K562 (cell line): ENCODE measurements around the gene BCAN. TPM values are rescaled to one million over a fixed set of nuclear protein-coding genes. Genes with fewer than 3 reads are reported as not detected.

Experiments
- ARID1B ChIP-seq: fragments of 450-650 bp; IDR thresholded peaks from 2 replicates; pipeline ENCODE4 v1.6.1; 2016; ENCODE audit warnings: antibody characterized with exemption, mild to moderate bottlenecking, inconsistent platforms
- EP400 ChIP-seq: fragments of 450-650 bp; IDR thresholded peaks from 2 replicates; pipeline ENCODE4 v1.6.1; 2017; ENCODE audit warnings: antibody characterized with exemption, mild to moderate bottlenecking, moderate library complexity
- GTF2F1 ChIP-seq: IDR thresholded peaks from 2 replicates; pipeline ENCODE4 v1.6.1; 2011; ENCODE audit warnings: low read depth, low read length, improper control_type of control experiment
- HDAC6 ChIP-seq: IDR thresholded peaks from 2 replicates; pipeline ENCODE4 v1.6.1; 2012; ENCODE audit warnings: low read depth, mild to moderate bottlenecking, control low read depth, inconsistent platforms, low read length, moderate library complexity
- HMG20A ChIP-seq: fragments of 450-650 bp; formaldehyde crosslinking; conservative IDR thresholded peaks from 2 replicates; pipeline ENCODE4 v1.4.0; 2020; ENCODE audit warnings: mild to moderate bottlenecking, mixed read lengths
- MYC ChIP-seq, 2 experiments: fragments of 250-450 bp in 1 of 2; sonication (Bioruptor Pico) in 1 of 2; IDR thresholded peaks; 2 replicates each; pipeline versions ENCODE4 v1.5.1 to v1.6.1; 2012 to 2021; ENCODE audit warnings: low read depth in 2 of 2, borderline replicate concordance in 1 of 2, improper control_type of control experiment in 1 of 2, low read length in 1 of 2, mild to moderate bottlenecking in 1 of 2, moderate library complexity in 1 of 2
- NCOA4 ChIP-seq: fragments of 450-650 bp; IDR thresholded peaks from 2 replicates; pipeline ENCODE4 v1.6.1; 2018; ENCODE audit warnings: mild to moderate bottlenecking; ENCODE audit not compliant: partially characterized antibody
- NEUROD1 ChIP-seq: fragments of 150-350 bp; IDR thresholded peaks from 2 replicates; pipeline ENCODE4 v1.6.1; 2014; ENCODE audit warnings: borderline replicate concordance, low read length, low read depth; ENCODE audit not compliant: partially characterized antibody
- RBBP5 ChIP-seq: fragments of 200-600 bp; sonication (generic); IDR thresholded peaks from 2 replicates; pipeline ENCODE4 v1.6.1; 2012; ENCODE audit warnings: borderline replicate concordance, mild to moderate bottlenecking, low read length, control low read depth, inconsistent platforms; ENCODE audit not compliant: insufficient read depth, poor library complexity, severe bottlenecking
- RCOR1 ChIP-seq, 2 experiments: IDR thresholded peaks; 2 replicates each; pipeline ENCODE4 v1.6.1; 2012; ENCODE audit warnings: low read depth in 2 of 2, low read length in 2 of 2, borderline replicate concordance in 1 of 2, improper control_type of control experiment in 1 of 2
- SAP30 ChIP-seq: fragments of 200-600 bp; sonication (generic); IDR thresholded peaks from 2 replicates; pipeline ENCODE4 v1.6.1; 2012; ENCODE audit warnings: borderline replicate concordance, low read depth, mild to moderate bottlenecking, moderate library complexity, low read length, control low read depth, inconsistent platforms; ENCODE audit not compliant: insufficient read depth, poor library complexity, severe bottlenecking
- SMARCA4 ChIP-seq: fragments of 450-650 bp; IDR thresholded peaks from 2 replicates; pipeline ENCODE4 v1.6.1; 2016
- TAF1 ChIP-seq: IDR thresholded peaks from 2 replicates; pipeline ENCODE4 v1.6.1; 2011; ENCODE audit warnings: mild to moderate bottlenecking, low read length, moderate library complexity; ENCODE audit not compliant: insufficient read depth, control insufficient read depth, severe bottlenecking; ENCODE audit errors: extremely low read depth
- TBP ChIP-seq: optimal IDR thresholded peaks from 2 replicates; pipeline ENCODE3; 2011; ENCODE audit warnings: low read depth, low read length, improper control_type of control experiment
- YY1 ChIP-seq, 3 experiments: IDR thresholded peaks; 2 replicates each; pipeline ENCODE4 v1.6.1; 2011; ENCODE audit warnings: low read length in 2 of 3, mild to moderate bottlenecking in 2 of 3, moderate library complexity in 2 of 3, borderline replicate concordance in 1 of 3, control low read depth in 1 of 3, low read depth in 1 of 3; ENCODE audit not compliant: insufficient read depth in 3 of 3, insufficient replicate concordance in 2 of 3, control insufficient read depth in 1 of 3, insufficient read length in 1 of 3; ENCODE audit errors: extremely low read depth in 1 of 3
- ZBTB7A ChIP-seq: IDR thresholded peaks from 2 replicates; pipeline ENCODE4 v1.6.1; 2011; ENCODE audit warnings: low read depth, mild to moderate bottlenecking, low read length, moderate library complexity, borderline replicate concordance; ENCODE audit not compliant: control insufficient read depth
- polyA plus RNA-seq, 8 experiments: library from polyadenylated mRNA; depleted of rRNA in 4 of 8; stranded (reverse) in 5 of 8; unstranded in 3 of 8; fragments of >200 nt; fragmentation: Nextera tagmentation in 2 of 8; fragmentation: Illumina TruSeq in 1 of 8; extraction: Ambion mirVana in 2 of 8; extraction: Trizol in 1 of 8; gene quantifications; 2 replicates each; pipeline versions ENCODE4 v1.2.1 to v1.2.3, GENCODE V29; 2011 to 2014; ENCODE audit warnings: inconsistent platforms in 1 of 8, missing spikeins in 1 of 8
- total RNA-seq, 7 experiments: library from RNA; depleted of rRNA in 6 of 7; stranded (reverse); fragments of >200 nt in 6 of 7; fragmentation: Illumina TruSeq in 2 of 7; extraction: Trizol in 2 of 7; gene quantifications; 2 replicates each; pipeline versions ENCODE4 v1.2.1 to v1.2.3, GENCODE V29; 2011 to 2021; ENCODE audit warnings: low replicate concordance in 1 of 7
- TF ChIP-seq, protein P1 (sequence below), 2 experiments: fragments of 250-450 bp in 1 of 2; fragments of 450-650 bp in 1 of 2; sonication (Bioruptor Pico) in 1 of 2; IDR thresholded peaks; 2 replicates each; pipeline versions ENCODE4 v1.6.1 to v1.8.0; 2016 to 2021; ENCODE audit warnings: mild to moderate bottlenecking in 2 of 2, moderate library complexity in 2 of 2, missing compliant biosample characterization in 1 of 2, missing genetic modification characterization in 1 of 2
- TF ChIP-seq, protein P2 (sequence below): sonication (generic); formaldehyde crosslinking; IDR thresholded peaks from 2 replicates; pipeline ENCODE4 v1.8.0; 2022; ENCODE audit warnings: missing genetic modification reagents, mild to moderate bottlenecking, moderate library complexity, borderline replicate concordance

BCAN gene
- total and polyA plus RNA-seq, 9 of the 15 experiments (the other 6 are each of a cell fraction or from before 2014, with no cell fraction given): 0.04 to 0.33 (median 0.14) TPM; not detected in 5

DNA sequence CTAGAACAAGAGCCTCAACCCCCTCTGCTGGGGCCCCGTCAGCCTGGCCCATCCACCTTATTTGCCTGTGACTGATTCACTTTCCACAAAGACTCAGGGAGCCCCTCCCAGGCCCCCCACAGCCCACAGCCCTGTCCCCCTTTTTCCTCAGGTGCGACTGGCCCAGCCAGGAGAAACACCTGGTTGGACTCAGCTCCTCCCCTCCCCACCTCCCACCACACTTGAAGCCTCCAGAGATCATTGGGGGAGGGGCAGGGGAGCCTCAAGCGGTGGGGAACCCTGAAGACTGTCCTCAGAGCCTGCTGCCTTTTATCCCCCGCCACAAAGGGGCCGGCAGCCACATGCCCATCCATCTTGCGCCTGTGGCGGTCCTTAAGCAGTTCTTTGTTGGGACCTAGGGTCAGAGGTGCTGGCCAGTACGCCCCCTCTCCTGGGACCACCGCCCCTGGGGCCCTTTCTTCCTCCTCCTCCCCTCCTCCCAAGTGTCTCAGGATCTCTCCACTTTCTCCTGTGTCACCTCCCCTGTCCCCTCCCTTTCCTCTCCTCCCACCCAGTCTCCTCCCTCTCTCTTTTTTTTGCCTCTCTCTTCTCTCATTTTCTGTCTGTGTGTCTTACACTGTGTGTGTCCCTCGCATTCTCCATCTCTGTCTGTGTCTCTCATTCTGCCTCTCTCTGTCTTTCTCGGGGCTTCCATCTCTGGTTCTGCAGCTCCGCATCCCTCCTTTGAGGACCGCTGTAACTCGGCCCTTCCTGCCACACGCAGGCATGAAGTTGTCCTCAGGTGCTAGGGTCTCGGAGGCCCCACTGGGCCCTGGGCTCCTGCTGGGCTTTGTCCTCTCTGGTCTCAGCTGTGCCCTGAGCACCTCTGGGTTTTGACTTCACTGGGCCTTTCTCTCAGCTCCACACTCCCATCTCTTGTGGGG, 51.3 kb downstream of the BCAN start (continued):
- TF ChIP-seq, protein P1, sequence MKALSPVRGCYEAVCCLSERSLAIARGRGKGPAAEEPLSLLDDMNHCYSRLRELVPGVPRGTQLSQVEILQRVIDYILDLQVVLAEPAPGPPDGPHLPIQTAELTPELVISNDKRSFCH (CRISPR knock-in tag; IDR thresholded peaks at IDR 0.05): no peak
- TF ChIP-seq, protein P1 (tag; IDR thresholded peaks at IDR 0.05): no peak
- TF ChIP-seq ARID1B: peak; percentile 75
- peak; percentile 48 for TF ChIP-seq TAF1
- TF ChIP-seq SAP30: no peak
- TF ChIP-seq EP400: peak; percentile 55; the same call in 1 of the 2 replicates
- no peak for TF ChIP-seq HMG20A
- TF ChIP-seq NCOA4: peak; percentile 74
- TF ChIP-seq TBP: peak; percentile 47
- no peak for TF ChIP-seq GTF2F1
- peak; percentile 92 for TF ChIP-seq ZBTB7A
- peak; percentile 74 for TF ChIP-seq RBBP5
- TF ChIP-seq YY1 (IDR thresholded peaks at IDR 0.05; ENCODE audit: borderline replicate concordance in 1 of 3, control insufficient read depth in 1 of 3, extremely low read depth in 1 of 3, insufficient read depth in 3 of 3, insufficient read length in 1 of 3, insufficient replicate concordance in 2 of 3, low read depth in 1 of 3, low read length in 2 of 3): peak in 1 of 3 experiments; percentile 53
- TF ChIP-seq MYC (IDR thresholded peaks at IDR 0.05; ENCODE audit: low read depth, low read length): peak; percentile 26; the same call in 1 of the 2 replicates
- no peak for TF ChIP-seq MYC (CRISPR knock-in tag; IDR thresholded peaks at IDR 0.05; ENCODE audit: borderline replicate concordance, low read depth)
- TF ChIP-seq, protein P2, sequence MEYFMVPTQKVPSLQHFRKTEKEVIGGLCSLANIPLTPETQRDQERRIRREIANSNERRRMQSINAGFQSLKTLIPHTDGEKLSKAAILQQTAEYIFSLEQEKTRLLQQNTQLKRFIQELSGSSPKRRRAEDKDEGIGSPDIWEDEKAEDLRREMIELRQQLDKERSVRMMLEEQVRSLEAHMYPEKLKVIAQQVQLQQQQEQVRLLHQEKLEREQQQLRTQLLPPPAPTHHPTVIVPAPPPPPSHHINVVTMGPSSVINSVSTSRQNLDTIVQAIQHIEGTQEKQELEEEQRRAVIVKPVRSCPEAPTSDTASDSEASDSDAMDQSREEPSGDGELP (CRISPR knock-in tag): 0 out of 2 replicates have a peak, but pooled peaks have one; percentile 25
- peak; percentile 41 for TF ChIP-seq NEUROD1
- no peak for TF ChIP-seq HDAC6
- peak; percentile 82 for TF ChIP-seq SMARCA4
- peak in 1 of 2 experiments; percentile 6; a peak in 1 of 4 replicates for TF ChIP-seq RCOR1 (IDR thresholded peaks at IDR 0.05; ENCODE audit: borderline replicate concordance in 1 of 2, low read depth in 2 of 2, low read length in 2 of 2)
